ENCODE results near the gene FAM204A.

The FAM204A gene

DNA sequence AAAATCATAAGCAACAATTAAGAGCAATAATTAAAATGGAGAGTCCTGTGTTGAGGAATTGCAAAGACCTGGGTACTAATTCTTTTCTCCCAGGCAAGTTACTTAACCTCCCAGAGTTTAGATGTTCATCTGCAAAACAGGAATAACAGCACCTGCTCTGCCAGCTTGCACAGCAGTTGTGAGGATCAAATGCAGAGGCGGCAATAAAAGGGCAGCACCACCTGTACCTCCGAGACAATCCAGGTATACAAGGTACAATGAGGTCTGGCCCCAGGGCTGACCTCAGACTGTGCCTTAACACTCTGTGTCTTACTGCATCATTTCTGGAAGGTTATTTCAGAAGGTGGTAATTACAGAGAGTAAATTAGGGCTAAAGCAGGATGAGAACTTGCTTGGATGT lies 14.5 kb upstream of the FAM204A start:
- H3K27me3 ChIP-seq (ENCODE audit: low read depth, low read length): no peaks in the 10 kb centered on the region
- H3K4me3 ChIP-seq (ENCODE audit: low read depth in 1 of 2, low read length in 2 of 2): no peak overlapping the region
- H3K9me3 ChIP-seq (ENCODE audit: control insufficient read depth in 1 of 2, low read length in 2 of 2): no peaks in the 10 kb centered on the region
- H3K36me3 ChIP-seq (ENCODE audit: control insufficient read depth in 1 of 2, insufficient read depth in 2 of 2, low read length in 2 of 2): no peaks in the 10 kb centered on the region
- no peaks in the 10 kb centered on the region for H3K4me1 ChIP-seq (ENCODE audit: control insufficient read depth in 1 of 2, insufficient read depth in 2 of 2, low read length in 2 of 2)
- no peak overlapping the region for H3K27ac ChIP-seq (ENCODE audit: low read length)

- Histone ChIP-seq H3K27ac (ENCODE audit: low read length) (no peak overlapping the region), H3K27me3 (ENCODE audit: low read depth, low read length) (no peaks in the 10 kb centered on the region), H3K4me1 (ENCODE audit: control insufficient read depth in 1 of 2, insufficient read depth in 2 of 2, low read length in 2 of 2) (no peaks in the 10 kb centered on the region), H3K36me3 (ENCODE audit: control insufficient read depth in 1 of 2, insufficient read depth in 2 of 2, low read length in 2 of 2) (no peaks in the 10 kb centered on the region), H3K9me3 (ENCODE audit: control insufficient read depth in 1 of 2, low read length in 2 of 2) (no peaks in the 10 kb centered on the region), H3K4me3 (ENCODE audit: low read depth in 1 of 2, low read length in 2 of 2) (no peak overlapping the region)
These were observed 13.1 kb upstream of the FAM204A start for GRCh38 chr10:118355234-118355633.

DNA sequence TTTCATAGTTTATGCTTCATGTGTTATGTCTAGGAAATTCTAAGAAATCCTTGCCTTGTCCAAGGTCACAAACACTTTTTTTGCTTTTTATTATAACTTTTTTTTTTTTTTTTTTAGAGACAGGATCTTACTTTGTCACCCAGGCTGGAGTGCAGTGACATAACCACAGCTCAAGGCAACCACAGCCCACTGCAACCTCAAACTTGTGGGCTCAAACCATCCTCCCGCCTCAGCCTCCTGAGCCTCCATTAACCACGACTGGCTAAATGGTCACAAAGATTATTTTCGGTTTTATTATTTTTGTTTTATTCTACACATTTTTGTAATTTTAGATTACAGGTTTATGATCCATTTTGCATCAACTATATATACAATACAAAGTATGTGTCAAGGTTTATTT lies 7.1 kb upstream of the FAM204A start:
- Histone ChIP-seq H3K36me3 (ENCODE audit: control insufficient read depth in 1 of 2, insufficient read depth in 2 of 2, low read length in 2 of 2) (no peaks in the 10 kb centered on the region), H3K27ac (ENCODE audit: low read length) (no peak overlapping the region), H3K4me3 (ENCODE audit: low read depth in 1 of 2, low read length in 2 of 2) (no peak overlapping the region), H3K9me3 (ENCODE audit: control insufficient read depth in 1 of 2, low read length in 2 of 2) (no peaks in the 10 kb centered on the region), H3K4me1 (ENCODE audit: control insufficient read depth in 1 of 2, insufficient read depth in 2 of 2, low read length in 2 of 2) (no peaks in the 10 kb centered on the region), H3K27me3 (ENCODE audit: low read depth, low read length) (no peaks in the 10 kb centered on the region)

DNA sequence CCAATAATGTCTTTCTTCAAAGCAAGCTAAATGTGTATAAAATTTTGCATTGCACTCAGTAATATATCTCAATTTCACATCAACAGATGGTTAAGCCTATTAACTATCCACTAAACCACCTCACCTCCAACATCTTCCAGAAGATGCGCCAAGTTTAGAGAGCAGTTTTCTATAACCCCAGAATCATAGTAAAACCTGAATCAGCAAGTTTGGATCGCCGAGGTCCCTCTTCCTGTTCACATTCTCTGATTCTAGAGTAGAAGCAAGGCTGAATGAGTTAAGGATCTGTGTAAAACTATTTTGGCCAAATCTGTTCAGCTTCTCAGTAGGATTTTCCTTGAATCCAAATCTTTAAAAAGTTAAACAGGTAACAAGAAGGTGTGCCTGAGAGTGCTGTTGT lies 1.4 kb upstream of the FAM204A start:
- no peaks in the 10 kb centered on the region for H3K27me3 ChIP-seq (ENCODE audit: low read depth, low read length)
- no peaks in the 10 kb centered on the region for H3K9me3 ChIP-seq (ENCODE audit: control insufficient read depth in 1 of 2, low read length in 2 of 2)
- H3K4me1 ChIP-seq (ENCODE audit: control insufficient read depth in 1 of 2, insufficient read depth in 2 of 2, low read length in 2 of 2): peaks cover 9 to 37% of the 10 kb centered on the region in 2 donors
- peaks cover 0 to 4% of the 10 kb centered on the region in 2 donors for H3K36me3 ChIP-seq (ENCODE audit: control insufficient read depth in 1 of 2, insufficient read depth in 2 of 2, low read length in 2 of 2)
- H3K4me3 ChIP-seq (ENCODE audit: low read depth in 1 of 2, low read length in 2 of 2): no peak overlapping the region
- no peak overlapping the region for H3K27ac ChIP-seq (ENCODE audit: low read length)

DNA sequence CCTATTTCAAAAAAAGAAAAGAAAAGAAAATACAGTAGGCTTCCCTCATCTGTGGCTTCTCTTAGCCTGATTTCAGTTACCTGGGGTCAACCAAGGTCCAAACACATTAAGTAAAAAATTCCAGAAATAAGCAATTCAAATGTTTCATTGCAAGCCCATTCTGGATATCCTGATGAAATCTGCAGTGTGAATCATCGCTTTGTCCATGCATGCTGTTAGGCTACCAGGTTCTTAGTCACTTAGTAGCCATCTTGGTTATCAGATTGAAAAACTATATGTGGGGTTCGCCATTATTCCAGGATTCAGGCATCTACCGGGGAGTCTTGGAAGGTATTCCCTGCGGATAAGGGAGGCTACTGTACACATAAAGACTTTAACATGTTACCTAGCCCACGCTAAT lies 991 bp upstream of the FAM204A start:
- Histone ChIP-seq H3K4me3 (ENCODE audit: low read depth in 1 of 2, low read length in 2 of 2) (no peak overlapping the region), H3K4me1 (ENCODE audit: control insufficient read depth in 1 of 2, insufficient read depth in 2 of 2, low read length in 2 of 2) (peaks cover 9 to 37% of the 10 kb centered on the region in 2 donors), H3K36me3 (ENCODE audit: control insufficient read depth in 1 of 2, insufficient read depth in 2 of 2, low read length in 2 of 2) (peaks cover 0 to 4% of the 10 kb centered on the region in 2 donors), H3K9me3 (ENCODE audit: control insufficient read depth in 1 of 2, low read length in 2 of 2) (no peaks in the 10 kb centered on the region), H3K27me3 (ENCODE audit: low read depth, low read length) (no peaks in the 10 kb centered on the region), H3K27ac (ENCODE audit: low read length) (no peak overlapping the region)

DNA sequence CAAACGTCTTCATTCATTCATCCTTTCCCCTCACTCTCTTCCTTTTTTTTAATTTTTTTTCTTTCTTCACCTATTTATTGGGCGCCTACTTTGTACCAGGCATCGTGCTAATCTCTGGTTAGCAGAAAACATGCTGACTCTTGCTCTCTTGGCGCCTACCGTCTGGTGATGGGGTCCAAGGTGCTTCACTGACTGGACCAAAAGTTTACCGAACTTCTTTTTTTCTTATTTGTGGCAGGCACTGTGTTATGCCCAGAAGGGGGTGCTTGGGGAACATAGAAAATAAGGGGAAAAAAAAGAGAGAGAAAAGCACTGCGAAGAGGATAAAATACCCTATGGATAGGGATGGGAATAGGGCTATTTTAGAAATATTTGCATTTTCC lies 505 bp upstream of the FAM204A start:
- H3K4me3 ChIP-seq (ENCODE audit: low read depth in 1 of 2, low read length in 2 of 2): peak overlapping the region; percentile 94 to 99
- peak overlapping the region; percentile 70 for H3K27ac ChIP-seq (ENCODE audit: low read length)

DNA sequence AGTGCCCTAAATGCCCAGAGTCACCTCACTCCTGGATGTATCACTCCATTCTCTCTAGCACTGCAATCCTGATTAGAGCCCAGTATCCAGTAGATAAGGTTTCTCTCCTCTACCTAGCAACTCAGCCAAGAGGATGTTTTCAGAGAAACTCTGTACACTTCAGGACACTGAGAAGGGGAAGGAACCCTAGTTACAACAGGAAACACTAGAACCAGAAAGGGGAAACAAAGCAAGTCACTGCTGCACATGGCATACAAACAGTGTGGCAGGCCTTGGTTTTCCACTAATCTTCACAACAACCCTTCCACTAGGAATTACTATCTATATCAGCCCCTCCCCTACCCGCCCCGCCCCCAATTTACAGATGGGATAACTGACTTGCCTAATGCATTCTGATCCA lies 1.6 kb downstream of the FAM204A start:
- peak overlapping the region; percentile 94 to 99 for H3K4me3 ChIP-seq (ENCODE audit: low read depth in 1 of 2, low read length in 2 of 2)
- H3K27me3 ChIP-seq (ENCODE audit: low read depth, low read length): no peaks in the 10 kb centered on the region
- peaks cover 9 to 37% of the 10 kb centered on the region in 2 donors for H3K4me1 ChIP-seq (ENCODE audit: control insufficient read depth in 1 of 2, insufficient read depth in 2 of 2, low read length in 2 of 2)
- H3K36me3 ChIP-seq (ENCODE audit: control insufficient read depth in 1 of 2, insufficient read depth in 2 of 2, low read length in 2 of 2): peaks cover 8 to 10% of the 10 kb centered on the region in 2 donors
- H3K9me3 ChIP-seq (ENCODE audit: control insufficient read depth in 1 of 2, low read length in 2 of 2): no peaks in the 10 kb centered on the region
- H3K27ac ChIP-seq (ENCODE audit: low read length): no peak overlapping the region

More for the DNA sequence above, 505 bp upstream of the FAM204A start:
- H3K36me3 ChIP-seq (ENCODE audit: control insufficient read depth in 1 of 2, insufficient read depth in 2 of 2, low read length in 2 of 2): peaks cover 0 to 4% of the 10 kb centered on the region in 2 donors
- peaks cover 9 to 37% of the 10 kb centered on the region in 2 donors for H3K4me1 ChIP-seq (ENCODE audit: control insufficient read depth in 1 of 2, insufficient read depth in 2 of 2, low read length in 2 of 2)
- no peaks in the 10 kb centered on the region for H3K9me3 ChIP-seq (ENCODE audit: control insufficient read depth in 1 of 2, low read length in 2 of 2)
- H3K27me3 ChIP-seq (ENCODE audit: low read depth, low read length): no peaks in the 10 kb centered on the region

GRCh38 chr10:118339111-118339510 lies 3.0 kb downstream of the FAM204A start:
- Histone ChIP-seq H3K27ac (ENCODE audit: low read length) (no peak overlapping the region), H3K9me3 (ENCODE audit: control insufficient read depth in 1 of 2, low read length in 2 of 2) (no peaks in the 10 kb centered on the region), H3K36me3 (ENCODE audit: control insufficient read depth in 1 of 2, insufficient read depth in 2 of 2, low read length in 2 of 2) (peaks cover 14 to 24% of the 10 kb centered on the region in 2 donors), H3K27me3 (ENCODE audit: low read depth, low read length) (no peaks in the 10 kb centered on the region), H3K4me3 (ENCODE audit: low read depth in 1 of 2, low read length in 2 of 2) (no peak overlapping the region), H3K4me1 (ENCODE audit: control insufficient read depth in 1 of 2, insufficient read depth in 2 of 2, low read length in 2 of 2) (peaks cover 9 to 37% of the 10 kb centered on the region in 2 donors)

GRCh38 chr10:118337356-118337755 lies 4.8 kb downstream of the FAM204A start:
- Histone ChIP-seq H3K36me3 (ENCODE audit: control insufficient read depth in 1 of 2, insufficient read depth in 2 of 2, low read length in 2 of 2) (peaks cover 21 to 32% of the 10 kb centered on the region in 2 donors), H3K4me1 (ENCODE audit: control insufficient read depth in 1 of 2, insufficient read depth in 2 of 2, low read length in 2 of 2) (peaks cover 9 to 42% of the 10 kb centered on the region in 2 donors)

GRCh38 chr10:118333871-118334270 lies 8.3 kb downstream of the FAM204A start:
- no peaks in the 10 kb centered on the region for H3K27me3 ChIP-seq (ENCODE audit: low read depth, low read length)
- no peaks in the 10 kb centered on the region for H3K9me3 ChIP-seq (ENCODE audit: control insufficient read depth in 1 of 2, low read length in 2 of 2)
- H3K4me3 ChIP-seq (ENCODE audit: low read depth in 1 of 2, low read length in 2 of 2): no peak overlapping the region
- peaks cover 0 to 11% of the 10 kb centered on the region in 2 donors for H3K4me1 ChIP-seq (ENCODE audit: control insufficient read depth in 1 of 2, insufficient read depth in 2 of 2, low read length in 2 of 2)
- H3K27ac ChIP-seq (ENCODE audit: low read length): no peak overlapping the region
- peaks cover 26 to 49% of the 10 kb centered on the region in 2 donors for H3K36me3 ChIP-seq (ENCODE audit: control insufficient read depth in 1 of 2, insufficient read depth in 2 of 2, low read length in 2 of 2)

More at GRCh38 chr10:118337356-118337755, 4.8 kb downstream of the FAM204A start:
- Histone ChIP-seq H3K27me3 (ENCODE audit: low read depth, low read length) (no peaks in the 10 kb centered on the region), H3K9me3 (ENCODE audit: control insufficient read depth in 1 of 2, low read length in 2 of 2) (no peaks in the 10 kb centered on the region), H3K27ac (ENCODE audit: low read length) (no peak overlapping the region), H3K4me3 (ENCODE audit: low read depth in 1 of 2, low read length in 2 of 2) (no peak overlapping the region)

- Histone ChIP-seq H3K4me1 (ENCODE audit: control insufficient read depth in 1 of 2, insufficient read depth in 2 of 2, low read length in 2 of 2) (peaks cover 0 to 11% of the 10 kb centered on the region in 2 donors), H3K27me3 (ENCODE audit: low read depth, low read length) (no peaks in the 10 kb centered on the region), H3K4me3 (ENCODE audit: low read depth in 1 of 2, low read length in 2 of 2) (no peak overlapping the region), H3K9me3 (ENCODE audit: control insufficient read depth in 1 of 2, low read length in 2 of 2) (no peaks in the 10 kb centered on the region), H3K36me3 (ENCODE audit: control insufficient read depth in 1 of 2, insufficient read depth in 2 of 2, low read length in 2 of 2) (peaks cover 26 to 56% of the 10 kb centered on the region in 2 donors), H3K27ac (ENCODE audit: low read length) (no peak overlapping the region)
These were observed 9.0 kb downstream of the FAM204A start for GRCh38 chr10:118332948-118333710.

DNA sequence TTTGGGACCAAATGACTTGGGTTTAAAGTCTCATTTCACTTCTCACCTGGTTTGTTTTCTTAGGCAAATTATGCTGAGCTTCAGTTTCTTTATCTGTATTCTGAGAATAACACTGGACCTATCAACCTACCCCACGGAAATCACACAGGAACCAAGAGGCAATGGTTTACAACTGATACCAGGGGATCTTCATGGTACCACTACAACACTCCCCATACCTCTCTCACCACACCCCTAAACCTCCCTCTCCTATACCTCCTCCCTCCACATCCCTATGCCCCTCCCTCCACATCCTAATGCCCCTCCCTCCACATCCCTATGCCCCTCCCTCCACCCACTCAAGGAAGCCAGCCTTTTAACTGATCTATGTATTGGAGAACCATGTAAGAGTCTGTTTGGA lies 9.9 kb downstream of the FAM204A start:
- no peak overlapping the region for H3K4me3 ChIP-seq (ENCODE audit: low read depth in 1 of 2, low read length in 2 of 2)
- H3K36me3 ChIP-seq (ENCODE audit: control insufficient read depth in 1 of 2, insufficient read depth in 2 of 2, low read length in 2 of 2): peaks cover 30 to 65% of the 10 kb centered on the region in 2 donors
- peaks cover 0 to 11% of the 10 kb centered on the region in 2 donors for H3K4me1 ChIP-seq (ENCODE audit: control insufficient read depth in 1 of 2, insufficient read depth in 2 of 2, low read length in 2 of 2)
- no peaks in the 10 kb centered on the region for H3K9me3 ChIP-seq (ENCODE audit: control insufficient read depth in 1 of 2, low read length in 2 of 2)
- no peak overlapping the region for H3K27ac ChIP-seq (ENCODE audit: low read length)
- H3K27me3 ChIP-seq (ENCODE audit: low read depth, low read length): no peaks in the 10 kb centered on the region
